KOPT-K1 (cell line): ENCODE results near the gene TBC1D30.
"Not testable (repeated sequence)": the region's sequence is repeated elsewhere in the genome, so short reads cannot be mapped to it uniquely, and the experiment has no call there.

ENCODE experiments used
- H3K27ac ChIP-seq: fragments of 200-600 bp; sonication (generic); 2 replicates; pipeline ENCODE4 v1.5.1; 2016; ENCODE audit warnings: antibody characterized with exemption, mild to moderate bottlenecking, low read depth, low read length; ENCODE audit not compliant: poor library complexity, severe bottlenecking
- H3K36me3 ChIP-seq: fragments of 200-600 bp; sonication (generic); 2 replicates; pipeline ENCODE4 v1.5.1; 2017; ENCODE audit warnings: antibody characterized with exemption, mild to moderate bottlenecking, low read length, moderate library complexity; ENCODE audit not compliant: insufficient read depth
- H3K9me3 ChIP-seq: fragments of 200-600 bp; sonication (generic); 2 replicates; pipeline ENCODE4 v1.5.1; 2017; ENCODE audit warnings: antibody characterized with exemption, low read length, mild to moderate bottlenecking; ENCODE audit not compliant: insufficient read depth, poor library complexity, severe bottlenecking

TBC1D30 gene

GRCh38 chr12:64824130-64824499, 332 bp upstream of the TBC1D30 start:
- Histone ChIP-seq H3K27ac (no peak overlapping the region), H3K9me3 (peaks cover 42% of the 10 kb centered on the region), H3K36me3 (no peaks in the 10 kb centered on the region)

- Histone ChIP-seq H3K27ac (no peak overlapping the region), H3K9me3 (peaks cover 42% of the 10 kb centered on the region), H3K36me3 (no peaks in the 10 kb centered on the region)
These were observed 935 bp downstream of the TBC1D30 start for GRCh38 chr12:64825143-64826021.

DNA sequence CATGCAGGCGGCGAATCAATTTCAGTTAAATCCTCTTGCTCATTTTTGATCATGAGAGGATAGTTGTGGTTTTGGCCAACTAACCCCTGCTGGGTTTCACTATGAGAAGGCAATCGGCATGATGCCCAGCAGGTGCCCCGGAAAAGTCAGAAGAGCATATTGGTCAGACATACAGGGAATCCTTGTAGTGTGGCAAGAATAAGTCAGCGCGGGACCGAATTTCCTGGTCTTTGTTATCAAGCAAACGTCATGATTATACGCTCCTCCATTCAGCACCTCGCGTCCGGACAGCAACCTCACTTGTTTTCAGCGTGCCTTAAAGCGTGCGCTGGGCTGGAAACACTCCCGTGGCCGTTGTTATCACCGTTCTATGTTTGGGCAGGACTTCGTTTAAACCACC, 1.8 kb downstream of the TBC1D30 start:
- Histone ChIP-seq H3K9me3 (peaks cover 42% of the 10 kb centered on the region), H3K36me3 (no peaks in the 10 kb centered on the region), H3K27ac (no peak overlapping the region)

GRCh38 chr12:64828713-64829112, 4.3 kb downstream of the TBC1D30 start:
- no peak overlapping the region for H3K27ac ChIP-seq
- H3K9me3 ChIP-seq: peaks cover 27% of the 10 kb centered on the region
- no peaks in the 10 kb centered on the region for H3K36me3 ChIP-seq

GRCh38 chr12:64833928-64834327, 9.5 kb downstream of the TBC1D30 start:
- no peaks in the 10 kb centered on the region for H3K36me3 ChIP-seq
- H3K27ac ChIP-seq: no peak overlapping the region
- H3K9me3 ChIP-seq: no peaks in the 10 kb centered on the region

GRCh38 chr12:64835901-64836300, 11.5 kb downstream of the TBC1D30 start:
- Histone ChIP-seq H3K9me3 (no peaks in the 10 kb centered on the region), H3K36me3 (no peaks in the 10 kb centered on the region), H3K27ac (no peak overlapping the region)

GRCh38 chr12:64836856-64837255, 12.4 kb downstream of the TBC1D30 start:
- Histone ChIP-seq H3K36me3 (no peaks in the 10 kb centered on the region), H3K9me3 (no peaks in the 10 kb centered on the region), H3K27ac (no peak overlapping the region)

- Histone ChIP-seq H3K36me3 (no peaks in the 10 kb centered on the region), H3K9me3 (no peaks in the 10 kb centered on the region), H3K27ac (no peak overlapping the region)
These were observed 13.0 kb downstream of the TBC1D30 start for GRCh38 chr12:64837427-64837826.

DNA sequence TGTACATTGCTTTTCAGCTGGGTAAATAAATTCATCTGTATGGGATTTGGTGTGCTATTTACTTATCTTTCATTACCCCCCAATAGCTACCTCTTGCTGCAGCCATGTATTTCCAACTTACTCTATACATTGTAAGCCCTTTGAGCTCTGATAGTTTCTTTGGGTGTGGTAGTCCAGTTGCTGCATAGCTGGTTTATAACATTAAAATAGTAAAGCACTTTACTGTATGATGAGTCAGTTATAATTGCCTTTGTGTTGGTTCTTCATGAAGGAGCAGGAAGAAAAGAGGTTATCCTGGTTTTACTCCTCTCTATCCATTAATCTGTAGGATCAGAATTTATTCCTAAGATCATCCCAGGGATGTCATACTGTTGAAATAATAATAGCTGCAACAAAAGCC, 15.7 kb downstream of the TBC1D30 start:
- H3K9me3 ChIP-seq: no peaks in the 10 kb centered on the region

GRCh38 chr12:64840949-64841717, 16.7 kb downstream of the TBC1D30 start:
- Histone ChIP-seq H3K27ac (no peak overlapping the region), H3K9me3 (no peaks in the 10 kb centered on the region), H3K36me3 (no peaks in the 10 kb centered on the region)

More for the DNA sequence above, 15.7 kb downstream of the TBC1D30 start:
- H3K36me3 ChIP-seq: no peaks in the 10 kb centered on the region
- H3K27ac ChIP-seq: no peak overlapping the region

DNA sequence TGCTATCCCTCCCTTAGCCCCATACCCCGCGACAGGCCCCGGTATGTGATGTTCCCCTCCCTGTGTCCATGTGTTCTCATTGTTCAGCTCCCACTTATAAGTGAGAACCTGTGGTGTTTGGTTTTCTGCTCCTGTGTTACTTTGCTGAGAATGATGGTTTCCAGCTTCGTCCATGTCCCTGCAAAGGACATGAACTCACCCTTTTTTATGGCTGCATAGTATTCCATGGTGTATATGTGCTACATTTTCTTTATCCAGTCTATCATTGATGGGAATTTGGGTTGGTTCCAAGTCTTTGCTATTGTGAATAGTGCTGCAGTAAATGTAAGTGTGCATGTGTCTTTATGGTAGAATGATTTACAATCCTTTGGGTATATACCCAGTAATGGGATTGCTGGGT, 24.0 kb downstream of the TBC1D30 start:
- not testable (repeated sequence) for H3K9me3 ChIP-seq

GRCh38 chr12:64858882-64859605, 34.6 kb downstream of the TBC1D30 start:
- Histone ChIP-seq H3K36me3 (no peaks in the 10 kb centered on the region), H3K27ac (no peak overlapping the region), H3K9me3 (no peaks in the 10 kb centered on the region)

More for the DNA sequence above, 24.0 kb downstream of the TBC1D30 start:
- not testable (repeated sequence) for H3K27ac ChIP-seq, H3K36me3 ChIP-seq

- no peaks in the 10 kb centered on the region for H3K36me3 ChIP-seq
- no peak overlapping the region for H3K27ac ChIP-seq
- H3K9me3 ChIP-seq: no peaks in the 10 kb centered on the region
These were observed 36.1 kb downstream of the TBC1D30 start for GRCh38 chr12:64860446-64860998.

DNA sequence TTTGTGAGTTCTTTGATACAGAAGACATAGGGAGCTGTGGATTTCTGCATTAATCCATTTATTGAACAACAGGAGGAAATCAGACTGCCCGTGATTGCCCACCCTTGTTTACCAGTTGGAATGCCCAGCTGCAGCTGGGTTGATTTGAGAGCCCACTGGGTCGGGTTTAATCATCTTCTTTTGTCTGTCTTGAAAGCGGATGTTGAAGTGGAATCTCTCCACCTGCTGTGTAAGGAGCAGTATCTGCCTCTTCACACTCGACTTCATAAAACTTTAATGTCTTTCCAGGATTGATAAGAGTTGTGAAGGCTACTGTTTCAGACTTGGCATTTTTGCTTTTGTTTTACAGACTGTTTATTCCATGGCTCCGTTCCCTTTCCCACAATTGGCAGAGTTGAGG, 39.9 kb downstream of the TBC1D30 start:
- H3K9me3 ChIP-seq: no peaks in the 10 kb centered on the region
- H3K36me3 ChIP-seq: no peaks in the 10 kb centered on the region
- no peak overlapping the region for H3K27ac ChIP-seq

GRCh38 chr12:64875186-64875585, 50.7 kb downstream of the TBC1D30 start:
- no peaks in the 10 kb centered on the region for H3K36me3 ChIP-seq

More at GRCh38 chr12:64875186-64875585, 50.7 kb downstream of the TBC1D30 start:
- H3K9me3 ChIP-seq: no peaks in the 10 kb centered on the region
- H3K27ac ChIP-seq: no peak overlapping the region
